DMS114 treated with DMSO at 0.1 percent for 48 hours (cell line): ENCODE data around the gene ZNF385D.

ENCODE experiments used
- DNase-seq: peaks from one replicate; lab custom pipeline; 2025; ENCODE audit not compliant: unreplicated experiment; lab: John Stamatoyannopoulos, UW

Gene ZNF385D

DNA sequence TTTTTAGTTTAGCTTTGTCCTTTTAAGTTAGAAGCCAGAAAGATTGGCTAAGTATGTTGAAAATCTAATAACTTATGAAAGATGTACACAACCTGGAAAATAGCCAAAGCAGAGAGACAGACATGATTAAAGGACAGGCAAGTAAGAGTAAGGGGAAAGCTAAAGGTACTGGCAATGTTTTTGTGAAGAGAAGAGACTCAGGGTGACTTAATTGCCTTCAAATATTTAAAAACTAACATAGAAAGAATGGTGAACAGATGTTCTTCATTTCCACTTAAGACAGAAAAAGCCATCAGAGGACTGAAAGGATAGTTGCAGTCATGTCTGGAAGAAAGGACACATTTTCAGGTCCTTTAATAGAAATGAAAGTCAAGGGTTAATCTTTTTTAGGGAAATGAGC, 68.8 kb downstream of the ZNF385D start:
- DNase-seq = no peak

DNA sequence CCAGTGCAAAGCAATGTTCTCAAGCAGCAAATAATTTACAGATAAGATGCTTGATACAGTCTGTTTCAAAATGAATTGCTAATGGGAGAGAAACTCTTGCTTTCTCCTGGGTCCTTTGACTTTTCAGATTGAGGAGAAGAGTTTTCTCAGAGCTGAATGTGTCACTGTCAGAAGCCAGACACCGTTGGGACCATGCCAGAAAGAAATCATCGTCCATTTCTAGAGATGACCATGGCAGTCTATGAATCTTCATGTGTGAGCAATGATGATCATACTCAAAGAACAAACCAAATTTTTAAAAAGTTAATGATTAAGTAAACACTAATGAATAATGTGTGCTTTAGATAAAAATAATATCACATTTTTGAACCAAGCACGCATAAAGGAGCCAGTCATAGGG, 77.6 kb downstream of the ZNF385D start:
- DNase-seq = no peak

GRCh38 chr3:21672303-21672702, 78.7 kb downstream of the ZNF385D start:
- DNase-seq = no peak

- no peak for DNase-seq
Measured at GRCh38 chr3:21670386-21670785, 80.6 kb downstream of the ZNF385D start.

DNA sequence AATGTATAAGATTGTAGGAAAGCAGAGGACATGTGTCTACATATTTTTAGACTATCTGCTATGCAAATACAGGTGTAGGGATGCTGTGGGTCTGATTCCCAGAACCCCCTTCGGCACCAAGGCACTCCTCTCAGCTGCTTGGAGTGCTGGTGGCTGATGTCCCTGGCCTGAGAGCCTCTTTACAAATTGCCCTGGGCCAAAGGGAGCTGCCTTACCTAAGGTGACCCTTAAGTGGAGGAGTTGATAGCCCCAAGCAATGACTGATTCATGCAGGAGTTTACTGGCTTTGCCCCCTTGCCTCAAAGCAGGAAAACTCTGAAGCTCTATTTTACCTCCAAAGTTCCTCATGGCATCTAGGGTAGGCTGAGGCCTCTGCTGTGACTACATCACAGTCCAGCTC, 83.0 kb downstream of the ZNF385D start:
- no peak for DNase-seq

DNA sequence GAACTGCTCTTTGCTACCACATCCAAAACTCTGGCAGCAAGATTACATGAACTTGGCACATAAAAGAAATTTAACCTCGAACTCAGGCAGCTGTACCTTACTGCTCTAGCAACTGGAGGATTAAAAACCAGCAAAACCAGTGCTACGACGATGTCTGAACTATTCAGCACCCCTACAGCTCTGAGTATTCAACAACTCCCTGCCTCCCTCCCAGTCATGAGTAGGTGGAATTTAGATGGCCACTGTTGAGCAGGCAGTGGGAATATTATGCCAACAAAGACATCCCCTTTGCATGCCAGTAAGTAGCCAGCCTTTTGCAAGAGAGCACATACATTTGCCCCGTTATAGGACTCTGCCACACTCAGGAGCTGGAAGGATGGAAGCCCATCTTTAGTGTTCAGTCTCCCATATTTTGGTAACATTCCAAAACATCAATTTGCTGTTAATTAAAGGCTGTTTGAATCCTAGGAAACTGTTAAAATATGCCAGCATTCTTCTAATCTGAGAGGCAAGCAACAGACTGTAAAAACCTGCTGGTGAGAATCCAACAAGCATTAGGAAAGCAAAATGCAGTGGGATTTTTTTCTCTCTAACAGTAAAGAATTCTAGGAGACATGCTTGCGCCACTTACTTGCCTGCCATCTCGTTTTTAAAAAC, 85.4 kb downstream of the ZNF385D start:
- no peak for DNase-seq

DNA sequence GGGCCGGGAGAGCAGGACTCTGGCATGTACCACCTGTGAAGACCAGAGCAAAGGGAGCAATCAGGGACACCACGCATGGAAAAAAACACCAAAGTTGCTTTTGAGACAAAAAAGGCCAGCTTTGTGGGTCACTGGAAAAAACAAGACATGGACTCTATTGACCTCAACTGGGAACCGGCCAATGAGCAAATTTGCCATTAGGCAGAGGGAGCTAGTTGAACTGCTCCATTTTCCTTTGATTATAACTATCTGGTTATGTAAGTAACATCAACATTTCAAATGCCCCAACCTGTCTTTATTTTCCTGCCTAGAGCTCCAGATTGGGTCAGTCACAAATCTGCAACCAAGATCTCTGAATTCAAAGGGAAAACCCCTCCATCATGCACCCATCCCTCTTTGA, 86.0 kb downstream of the ZNF385D start:
- DNase-seq = no peak

DNA sequence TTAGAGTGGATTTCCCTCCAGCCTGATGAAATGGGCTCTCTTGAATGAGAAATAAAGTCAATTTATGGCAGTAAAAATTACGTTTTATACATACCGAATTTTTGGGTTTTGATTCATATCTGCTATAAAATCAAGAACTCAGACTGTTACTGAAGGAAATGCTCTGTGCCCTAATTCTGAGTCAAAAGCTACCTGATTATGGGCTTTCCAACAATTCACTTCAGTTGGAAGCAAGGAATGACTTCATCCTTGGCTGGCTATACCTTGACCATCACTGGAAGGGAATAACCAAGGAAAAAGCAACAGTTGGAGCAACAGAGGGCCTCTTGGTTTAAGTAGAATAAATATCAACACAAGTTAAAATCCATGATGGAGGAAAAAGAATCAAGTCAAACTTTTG, 88.6 kb downstream of the ZNF385D start:
- no peak for DNase-seq

- no peak for DNase-seq
Measured at GRCh38 chr3:21654662-21655061, 96.3 kb downstream of the ZNF385D start.

DNA sequence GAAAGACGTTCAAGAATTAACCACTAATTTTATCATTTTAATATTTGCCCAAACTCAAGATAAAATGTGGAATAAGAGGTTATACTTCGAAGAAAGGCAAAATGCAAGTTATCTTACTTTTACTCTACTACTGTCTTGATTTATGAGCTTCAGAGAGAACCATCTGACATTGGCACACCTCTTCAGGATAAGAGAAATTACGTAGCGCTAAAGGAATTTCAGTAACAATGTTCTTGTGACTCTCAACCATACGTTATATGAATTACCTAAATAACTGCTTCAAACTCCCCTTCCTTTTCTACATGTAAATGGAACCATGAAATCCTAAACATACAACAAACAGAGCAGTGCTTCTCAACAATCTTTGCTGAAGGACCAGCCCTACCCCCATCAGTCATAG, 96.8 kb downstream of the ZNF385D start:
- no peak for DNase-seq

DNA sequence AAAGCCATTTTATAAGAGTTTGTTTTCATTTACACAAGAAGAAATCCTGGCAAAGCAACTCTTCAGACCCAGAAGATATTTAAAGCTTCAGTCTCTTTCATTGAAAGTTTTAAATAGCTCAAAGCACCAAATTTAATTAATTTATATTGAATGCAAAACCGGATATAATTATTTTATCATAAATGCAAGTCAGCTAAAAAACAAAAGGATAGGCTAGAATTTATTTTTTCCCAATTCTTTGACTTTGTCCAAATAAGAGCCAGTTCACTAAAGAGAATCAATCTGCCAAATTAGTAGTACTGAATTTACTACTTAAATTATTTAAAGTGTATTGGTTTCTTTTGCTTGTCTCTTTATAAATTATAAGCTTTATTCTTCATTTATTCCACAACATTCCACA, 101.5 kb downstream of the ZNF385D start:
- no peak for DNase-seq

DNA sequence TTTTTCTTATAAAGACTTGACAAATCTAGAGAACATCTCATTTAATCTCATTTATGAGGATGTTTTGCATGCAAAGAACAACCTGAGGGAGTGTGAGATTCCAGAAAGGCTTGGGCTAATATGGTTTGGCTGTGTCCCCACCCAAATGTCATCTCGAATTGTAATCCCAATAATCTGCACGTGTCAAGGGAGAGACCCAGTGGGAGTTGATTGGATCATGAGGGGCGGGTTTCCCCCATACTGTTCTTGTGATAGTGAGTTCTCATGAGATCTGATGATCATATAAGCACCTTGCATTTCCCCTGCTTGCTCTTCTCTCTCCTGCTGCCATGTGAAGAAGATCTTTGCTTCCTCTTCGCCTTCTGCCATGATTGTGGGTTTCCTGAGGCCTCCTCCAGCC, 103.0 kb downstream of the ZNF385D start:
- no peak for DNase-seq

- DNase-seq = no peak
Measured at GRCh38 chr3:21645121-21645897, 105.7 kb downstream of the ZNF385D start.

- DNase-seq = no peak
Measured at GRCh38 chr3:21644268-21644667, 106.7 kb downstream of the ZNF385D start.

DNA sequence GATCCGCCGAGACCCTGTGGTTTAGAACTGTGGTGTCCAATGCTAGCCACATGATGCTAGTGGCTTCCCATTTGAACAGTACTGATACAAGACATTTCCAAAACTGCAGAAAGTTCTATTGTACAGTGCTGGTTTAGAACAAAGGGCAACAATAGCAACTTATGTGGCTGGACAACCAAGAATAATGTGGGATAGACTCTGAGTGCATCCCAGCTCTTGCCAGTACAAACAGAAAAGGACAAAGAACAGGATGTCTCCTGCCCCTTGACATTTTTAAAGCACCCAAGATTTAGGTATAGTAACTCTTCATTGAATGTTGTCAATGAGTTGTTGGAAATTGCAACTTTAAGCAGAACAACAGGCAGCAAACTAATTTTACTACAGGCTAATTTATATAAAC, 107.3 kb downstream of the ZNF385D start:
- DNase-seq = no peak

DNA sequence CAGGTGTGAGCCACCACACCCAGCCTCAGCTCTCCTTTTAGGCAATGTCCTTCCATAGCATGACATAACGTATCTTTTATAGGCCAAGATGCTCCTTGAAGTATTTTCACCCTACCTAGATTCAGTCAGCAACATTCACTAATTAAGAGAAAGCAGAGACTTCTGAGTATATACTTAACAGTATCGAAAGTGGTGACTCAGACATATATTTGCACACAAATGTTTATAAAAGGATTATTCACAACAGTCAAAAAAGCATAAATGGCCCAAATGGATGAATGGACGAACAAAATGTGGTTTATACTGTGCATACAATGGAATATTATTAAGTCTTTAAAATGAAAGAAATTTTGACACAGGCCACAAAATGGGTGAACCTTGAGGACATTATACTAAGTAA, 108.6 kb downstream of the ZNF385D start:
- no peak for DNase-seq

DNA sequence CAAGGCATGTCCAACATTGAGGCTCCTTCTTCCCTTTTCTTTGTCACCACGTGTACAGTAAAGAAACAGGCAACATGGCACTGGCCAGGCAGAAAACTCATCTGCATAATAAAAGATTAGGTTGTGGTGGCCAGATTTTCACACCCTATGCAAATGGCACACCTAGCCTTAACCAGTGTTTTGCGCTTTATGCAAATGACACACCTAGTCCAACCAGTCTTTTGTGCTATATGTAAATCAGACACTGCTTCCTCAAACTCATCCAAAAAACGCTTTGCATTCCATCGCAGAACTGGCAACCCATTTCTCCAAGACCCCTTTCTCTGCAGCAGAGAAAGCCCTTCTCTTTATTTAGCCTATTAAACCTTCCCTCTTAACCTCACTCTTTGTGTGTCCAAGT, 109.1 kb downstream of the ZNF385D start:
- DNase-seq = no peak

GRCh38 chr3:21638488-21638887, 112.5 kb downstream of the ZNF385D start:
- no peak for DNase-seq

DNA sequence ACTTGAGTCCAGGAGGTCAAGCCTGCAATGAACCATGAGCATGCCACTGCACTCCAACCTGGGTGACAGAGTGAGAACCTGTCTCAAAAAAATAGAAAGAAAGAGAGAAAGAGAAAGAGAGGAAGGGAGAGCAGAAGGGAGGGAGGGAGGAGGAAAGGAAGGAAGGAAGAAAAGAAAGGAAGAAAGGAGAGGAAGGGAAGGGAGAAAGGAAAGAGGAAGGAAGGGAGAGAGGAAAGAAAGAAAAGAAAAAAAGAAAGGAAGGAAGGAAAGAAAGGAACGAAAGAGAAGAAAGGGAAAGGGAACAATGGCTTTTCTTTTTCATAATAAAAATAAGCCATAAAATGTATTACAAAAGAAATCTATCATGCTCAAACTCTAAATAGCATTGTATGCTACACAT, 116.9 kb downstream of the ZNF385D start:
- no peak for DNase-seq

DNA sequence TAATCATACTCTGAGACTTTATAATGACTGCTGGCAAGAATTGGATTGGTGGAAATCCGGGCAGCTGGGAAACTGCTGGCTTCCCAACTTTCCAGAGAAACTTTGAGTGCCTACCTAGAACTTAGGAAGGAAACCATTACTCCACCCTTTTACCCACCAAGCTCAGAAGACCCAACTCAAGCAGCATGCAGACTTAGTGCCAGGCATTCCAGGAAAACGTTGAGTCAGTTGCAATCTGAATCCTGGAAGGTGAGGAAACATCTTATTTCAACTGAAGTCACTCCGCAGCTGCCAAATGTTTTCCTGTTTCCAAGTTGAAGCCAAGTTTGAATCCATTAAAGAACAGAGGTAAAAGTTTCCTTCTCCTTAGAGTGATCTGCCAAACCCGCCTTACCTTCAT, 126.5 kb downstream of the ZNF385D start:
- DNase-seq = no peak

GRCh38 chr3:21621181-21621651, 129.8 kb downstream of the ZNF385D start:
- DNase-seq = no peak

DNA sequence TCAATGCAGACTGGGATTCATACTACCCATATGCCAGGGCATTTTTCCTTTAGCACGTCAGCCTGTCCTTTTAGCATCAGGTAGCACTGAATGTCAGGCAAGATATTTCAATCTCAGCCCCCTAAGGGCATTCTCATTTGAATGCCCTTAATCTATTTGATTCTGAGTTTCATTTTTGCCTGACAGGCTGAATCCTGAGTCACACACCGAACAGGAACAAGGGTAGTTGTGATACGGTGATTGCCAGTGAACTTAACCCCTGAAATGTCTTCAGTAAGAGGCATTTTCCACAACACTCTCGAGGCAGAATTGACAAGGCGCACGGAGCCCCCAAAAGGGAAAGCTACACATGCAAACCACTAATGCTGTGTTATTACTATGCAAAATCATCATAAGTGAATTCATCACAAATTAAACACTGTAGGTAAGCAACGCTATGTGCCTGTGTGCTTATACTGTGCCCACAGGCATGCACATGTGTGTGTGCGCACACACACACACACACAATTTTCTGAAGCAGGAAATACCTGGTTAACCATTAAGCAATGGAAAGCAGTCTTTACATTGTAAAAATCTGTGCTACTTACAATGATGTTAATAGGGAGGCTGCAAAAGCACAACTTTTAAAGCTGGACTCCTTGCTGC, 130.4 kb downstream of the ZNF385D start:
- no peak for DNase-seq
